ENCODE results near the gene DCXR. TPM values are rescaled to one million over a fixed set of nuclear protein-coding genes. Genes with fewer than 3 reads are reported as not detected.

Gene DCXR
- polyA plus RNA-seq, 6 donors from 2014 or later: 74.0 to 199 (median 98.1) TPM

DNA sequence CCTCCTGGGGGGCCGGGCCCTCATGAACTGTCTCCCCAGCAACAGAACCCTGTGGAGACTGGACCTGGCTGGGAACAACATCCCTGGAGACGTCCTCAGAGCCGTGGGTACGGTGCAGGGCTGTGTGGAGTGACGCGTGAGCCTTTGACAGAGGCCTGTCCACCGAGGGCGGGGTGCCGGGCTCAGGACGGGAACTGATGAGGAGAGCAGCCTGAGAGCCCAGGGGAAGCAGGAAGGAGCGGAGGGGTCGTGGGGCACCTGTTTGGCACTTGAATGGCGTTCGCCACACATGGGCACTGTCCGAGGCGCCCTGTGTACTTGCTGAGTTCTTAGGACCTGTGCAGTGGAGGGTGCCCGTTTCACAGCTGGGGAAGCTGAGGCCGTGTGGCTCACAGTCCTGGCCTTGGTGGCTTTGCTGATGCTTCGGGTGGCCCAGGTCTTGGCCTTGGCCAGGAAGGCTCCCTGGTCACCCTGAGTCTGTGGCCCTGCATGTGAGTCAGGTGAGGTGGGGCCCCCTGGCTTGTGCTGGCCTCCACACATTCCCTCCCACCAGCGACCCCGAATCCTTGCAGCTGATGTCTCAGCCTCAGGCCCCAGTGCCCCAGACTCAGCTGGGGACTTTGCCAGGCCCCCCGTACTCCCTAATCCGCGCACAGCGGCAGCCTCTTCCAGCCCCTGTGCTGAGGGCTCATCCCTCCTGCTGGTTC, 11.9 kb downstream of the DCXR start:
- Mint-ChIP-seq H3K9me3 (no peaks in the 10 kb centered on the region), H3K36me3 (no peaks in the 10 kb centered on the region), H3K4me1 (peaks cover 8 to 29% (median 18%) of the 10 kb centered on the region in 3 donors), H3K27ac (no peak overlapping the region), H3K4me3 (peak overlapping the region in 4 of 8 donors; percentile 21 to 71 (median 51)), H3K27me3 (peaks cover 0 to 25% (median 7%) of the 10 kb centered on the region in 3 donors)
- DNase-seq (no peak), ATAC-seq (ENCODE audit: low read depth in 2 of 2) (no peak)

- no peak overlapping the region for H3K4me3 Mint-ChIP-seq
- H3K4me1 Mint-ChIP-seq: peaks cover 7 to 26% (median 18%) of the 10 kb centered on the region in 3 donors
- H3K9me3 Mint-ChIP-seq: no peaks in the 10 kb centered on the region
- no peak overlapping the region for H3K27ac Mint-ChIP-seq
- peaks cover 0 to 21% (median 7%) of the 10 kb centered on the region in 3 donors for H3K27me3 Mint-ChIP-seq
- ATAC-seq (ENCODE audit: low read depth in 2 of 2): no peak
- no peaks in the 10 kb centered on the region for H3K36me3 Mint-ChIP-seq
- no peak for DNase-seq
These were observed 12.6 kb downstream of the DCXR start for GRCh38 chr17:82024859-82025258.

- H3K27ac Mint-ChIP-seq: peak overlapping the region in 1 of 6 donors; percentile 27
- peak overlapping the region; percentile 80 to 91 (median 87) for H3K4me3 Mint-ChIP-seq
- peaks cover 7 to 20% (median 14%) of the 10 kb centered on the region in 3 donors for H3K4me1 Mint-ChIP-seq
- no peak for ATAC-seq (ENCODE audit: low read depth in 2 of 2)
- no peak for DNase-seq
- H3K36me3 Mint-ChIP-seq: no peaks in the 10 kb centered on the region
- H3K9me3 Mint-ChIP-seq: no peaks in the 10 kb centered on the region
- peaks cover 0 to 9% (median 7%) of the 10 kb centered on the region in 3 donors for H3K27me3 Mint-ChIP-seq
These were observed 13.9 kb downstream of the DCXR start for GRCh38 chr17:82023447-82024241.

DNA sequence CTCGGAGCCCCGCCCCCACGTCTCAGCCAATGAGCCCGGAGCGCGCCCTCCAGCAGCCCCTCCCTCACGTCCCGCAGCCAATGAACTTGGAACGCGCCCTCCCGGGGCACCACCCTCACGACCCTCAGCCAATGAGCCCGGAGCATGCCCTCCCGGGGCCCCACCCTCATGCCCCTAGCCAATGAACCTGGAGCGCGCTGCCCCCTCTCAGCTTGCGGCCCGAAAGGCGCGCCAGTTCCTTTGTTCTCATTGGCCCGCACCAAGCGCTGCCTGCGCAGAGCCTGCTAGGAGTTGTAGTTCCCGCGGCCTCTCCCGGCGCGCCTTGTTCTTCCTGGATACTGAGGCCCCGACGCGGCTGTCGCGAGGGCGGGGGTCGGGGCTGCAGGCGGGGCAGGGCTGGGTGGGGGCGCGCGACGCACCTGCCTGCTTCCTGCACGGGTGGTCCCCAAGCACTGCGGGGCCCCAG, 14.5 kb downstream of the DCXR start, which contains the start of gene LRRC45:
Gene LRRC45 (plus strand): TSS at position 325 of the 466 bp plus-strand sequence. CDS start 339 bp downstream, outside the sequence.
- Mint-ChIP-seq H3K27ac (peak within 1 kb of the TSS in 5 of 6 donors; percentile 0 to 73 (median 36)), H3K4me1 (peaks cover 7 to 20% (median 14%) of the 10 kb centered on the region in 3 donors), H3K36me3 (no peaks in the 10 kb centered on the region), H3K27me3 (peaks cover 0 to 8% (median 7%) of the 10 kb centered on the region in 3 donors), H3K4me3 (peak within 1 kb of the TSS; percentile 81 to 93 (median 88)), H3K9me3 (no peaks in the 10 kb centered on the region)
- peak; percentile 99 for DNase-seq
- peak; percentile 92 to 94 for ATAC-seq (ENCODE audit: low read depth in 2 of 2)

DNA sequence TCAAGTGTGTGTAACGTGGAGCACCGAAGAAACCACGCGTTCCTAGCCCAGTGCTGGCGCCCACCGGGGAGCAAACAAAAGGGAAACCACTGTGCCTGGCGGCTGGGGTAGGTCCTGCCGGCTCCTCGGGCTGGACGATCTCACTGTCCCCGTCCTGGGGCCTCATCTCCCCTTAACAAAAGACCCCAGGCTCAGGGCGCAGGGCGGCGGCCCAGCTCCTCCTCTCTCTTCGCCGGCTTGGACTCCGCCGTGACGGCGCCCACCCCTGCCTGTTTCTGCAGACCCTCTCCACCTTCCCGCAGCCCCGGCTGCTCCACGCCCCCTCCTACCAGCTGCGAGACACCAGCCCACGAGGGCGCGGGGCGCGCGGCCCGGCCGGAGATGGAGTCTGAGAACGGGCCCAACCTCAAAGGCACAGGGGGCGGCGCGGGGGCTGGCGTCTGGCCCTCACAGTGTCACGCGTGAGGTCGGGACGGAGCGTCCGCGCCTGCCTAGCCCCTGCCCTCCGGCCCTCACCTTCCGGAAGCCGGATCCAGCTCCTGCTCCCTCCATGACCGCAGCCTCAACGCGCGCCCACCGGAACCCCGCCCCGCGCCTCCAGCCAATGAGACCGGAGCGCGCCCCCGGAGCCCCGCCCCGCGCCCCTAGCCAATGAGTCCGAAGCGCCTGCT, 15.1 kb downstream of the DCXR start, which contains the start of gene CENPX:
Gene CENPX (minus strand): TSS at position 569 of the 671 bp plus-strand sequence. CDS start 17 bp downstream, at position 552.
- peak within 1 kb of the TSS; percentile 81 to 93 (median 88) for H3K4me3 Mint-ChIP-seq
- peak within 1 kb of the TSS in 5 of 6 donors; percentile 0 to 88 (median 70) for H3K27ac Mint-ChIP-seq
- peaks cover 7 to 20% (median 14%) of the 10 kb centered on the region in 3 donors for H3K4me1 Mint-ChIP-seq
- no peaks in the 10 kb centered on the region for H3K9me3 Mint-ChIP-seq
- no peak for DNase-seq
- no peaks in the 10 kb centered on the region for H3K36me3 Mint-ChIP-seq
- ATAC-seq (ENCODE audit: low read depth in 2 of 2): peak; percentile 9 to 14
- peaks cover 0 to 5% (median 3%) of the 10 kb centered on the region in 3 donors for H3K27me3 Mint-ChIP-seq

DNA sequence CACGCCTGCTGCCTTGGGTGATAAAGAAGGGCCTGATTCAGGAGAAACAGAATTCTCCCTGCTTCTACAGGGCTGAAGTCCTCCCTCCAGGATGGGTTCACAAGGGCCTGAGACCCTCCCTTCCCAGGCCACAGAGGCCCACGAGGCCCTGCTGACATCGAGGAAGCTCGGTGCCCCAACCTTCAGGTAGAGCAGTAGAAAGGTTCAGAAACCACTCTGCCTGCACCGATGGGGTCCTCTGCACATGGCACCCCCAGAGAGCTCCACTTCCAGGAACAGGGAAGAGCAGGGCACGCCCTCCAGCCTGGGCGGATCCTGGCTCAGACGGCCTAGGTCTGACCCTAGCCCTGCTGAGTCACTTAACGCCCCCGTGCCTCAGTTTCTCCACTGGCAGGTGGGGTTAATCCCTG, 15.6 kb downstream of the DCXR start:
- DNase-seq: no peak
- Mint-ChIP-seq H3K4me1 (peaks cover 7 to 20% (median 14%) of the 10 kb centered on the region in 3 donors), H3K9me3 (no peaks in the 10 kb centered on the region), H3K27me3 (peaks cover 0 to under 1% (median 0%) of the 10 kb centered on the region in 3 donors), H3K36me3 (no peaks in the 10 kb centered on the region), H3K27ac (peak overlapping the region in 2 of 6 donors; percentile 15 to 88), H3K4me3 (peak overlapping the region; percentile 81 to 93 (median 88))
- no peak for ATAC-seq (ENCODE audit: low read depth in 2 of 2)

GRCh38 chr17:82021107-82021899, 16.2 kb downstream of the DCXR start:
- H3K4me1 Mint-ChIP-seq: peaks cover 7 to 20% (median 14%) of the 10 kb centered on the region in 3 donors

DNA sequence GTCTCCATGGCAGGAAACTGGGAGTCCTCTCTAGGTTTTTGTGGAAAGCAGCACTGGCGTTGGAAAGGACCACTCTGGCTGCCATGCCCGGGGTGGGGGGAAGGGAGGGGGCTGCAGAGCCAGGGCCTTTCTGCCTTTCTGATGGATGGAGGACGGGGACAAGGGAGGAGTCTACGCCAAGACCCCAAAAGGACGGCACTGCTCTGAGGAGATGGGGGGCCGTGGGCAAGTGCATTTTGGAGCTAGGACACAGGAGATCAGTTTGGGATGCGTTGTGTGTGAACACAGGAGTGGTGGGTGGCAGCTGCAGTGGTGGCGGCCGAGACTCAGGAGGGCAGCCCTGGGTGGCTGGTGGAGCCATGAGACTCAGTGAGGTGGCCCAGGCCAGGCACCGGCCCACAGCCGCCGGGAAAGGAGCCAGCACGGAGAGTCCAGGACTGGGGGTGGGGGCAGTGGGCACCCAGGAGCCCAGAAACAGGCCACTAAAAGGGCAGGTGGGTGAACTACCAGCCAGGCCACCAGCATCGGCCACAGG, 16.9 kb downstream of the DCXR start:
- no peaks in the 10 kb centered on the region for H3K27me3 Mint-ChIP-seq
- peak overlapping the region in 3 of 8 donors; percentile 36 to 72 (median 56) for H3K4me3 Mint-ChIP-seq
- H3K36me3 Mint-ChIP-seq: no peaks in the 10 kb centered on the region
- H3K27ac Mint-ChIP-seq: no peak overlapping the region
- H3K4me1 Mint-ChIP-seq: peaks cover 7 to 20% (median 14%) of the 10 kb centered on the region in 3 donors
- no peak for DNase-seq
- ATAC-seq (ENCODE audit: low read depth in 2 of 2): no peak
- no peaks in the 10 kb centered on the region for H3K9me3 Mint-ChIP-seq

More at GRCh38 chr17:82021107-82021899, 16.2 kb downstream of the DCXR start:
- no peak for DNase-seq
- Mint-ChIP-seq H3K4me3 (peak overlapping the region; percentile 81 to 93 (median 88)), H3K9me3 (no peaks in the 10 kb centered on the region), H3K27ac (peak overlapping the region in 2 of 6 donors; percentile 62 to 88), H3K36me3 (no peaks in the 10 kb centered on the region), H3K27me3 (no peaks in the 10 kb centered on the region)
- no peak for ATAC-seq (ENCODE audit: low read depth in 2 of 2)

DNA sequence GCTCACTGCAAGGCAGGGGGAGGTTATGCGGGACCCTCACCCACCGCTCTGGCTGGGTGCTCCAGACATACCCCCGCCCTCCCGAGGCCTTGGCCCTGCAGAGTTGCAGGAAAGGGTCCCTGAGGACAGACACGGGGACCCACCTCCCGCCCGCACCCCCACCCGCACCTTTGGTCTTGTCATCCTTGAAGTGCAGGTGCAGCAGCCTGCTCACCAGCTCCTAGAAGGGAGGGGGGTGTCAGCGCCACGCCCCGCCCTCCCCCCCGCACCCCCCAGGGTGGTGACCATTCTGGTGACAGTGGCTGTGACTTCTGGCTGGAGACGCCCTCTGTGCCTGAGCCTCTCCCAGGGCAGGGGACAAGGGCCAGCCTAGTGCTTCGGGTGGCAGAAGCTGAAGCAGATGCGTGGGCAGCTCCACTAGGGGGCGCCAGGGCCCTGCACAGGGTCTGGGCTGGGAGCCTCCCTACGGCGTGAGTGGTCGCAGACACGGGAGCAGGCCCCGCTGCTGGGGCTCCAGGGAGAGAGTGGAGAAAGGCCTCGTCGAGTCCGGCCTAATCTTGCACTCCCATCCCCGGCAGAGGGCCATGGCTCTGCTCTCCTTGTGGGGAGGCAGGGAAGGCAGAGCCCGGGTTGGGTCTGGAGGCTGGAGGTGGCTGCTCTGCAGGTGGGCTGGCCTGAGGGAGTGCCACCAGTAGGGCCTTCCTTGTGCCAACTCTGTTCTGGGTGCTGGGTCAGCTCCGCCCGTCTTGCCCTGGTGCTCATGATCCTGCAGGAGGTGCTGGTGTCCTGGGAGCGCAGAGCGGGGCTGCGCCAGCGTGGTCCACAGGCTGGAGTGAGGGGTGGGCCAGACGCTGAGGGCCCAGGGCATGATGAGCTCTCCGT, 17.6 kb downstream of the DCXR start:
- DNase-seq: peak; percentile 47
- H3K36me3 Mint-ChIP-seq: no peaks in the 10 kb centered on the region
- H3K27ac Mint-ChIP-seq: no peak overlapping the region
- H3K4me1 Mint-ChIP-seq: peaks cover 7 to 20% (median 14%) of the 10 kb centered on the region in 3 donors
- no peak for ATAC-seq (ENCODE audit: low read depth in 2 of 2)
- no peaks in the 10 kb centered on the region for H3K9me3 Mint-ChIP-seq
- peak overlapping the region in 4 of 8 donors; percentile 36 to 73 (median 62) for H3K4me3 Mint-ChIP-seq
- H3K27me3 Mint-ChIP-seq: no peaks in the 10 kb centered on the region

- Mint-ChIP-seq H3K27ac (no peak overlapping the region), H3K27me3 (no peaks in the 10 kb centered on the region), H3K4me3 (no peak overlapping the region), H3K36me3 (no peaks in the 10 kb centered on the region), H3K9me3 (no peaks in the 10 kb centered on the region), H3K4me1 (peaks cover 7 to 17% (median 13%) of the 10 kb centered on the region in 3 donors)
- ATAC-seq (ENCODE audit: low read depth in 2 of 2) (no peak), DNase-seq (no peak)
These were observed 18.4 kb downstream of the DCXR start for GRCh38 chr17:82018989-82019689.
